GM19397 (cell line): ENCODE measurements around the gene RNF130.
"Not testable (repeated sequence)": the region's sequence is repeated elsewhere in the genome, so short reads cannot be mapped to it uniquely, and the experiment has no call there.

Experiments used
- ATAC-seq: cut with Tn5 transposase; IDR thresholded peaks from one replicate; pipeline ENCODE4 v1.9.1; 2021; ENCODE audit warnings: mild to moderate bottlenecking, moderate library complexity; ENCODE audit not compliant: unreplicated experiment

Gene RNF130

GRCh38 chr5:179978792-179979191 lies 92.8 kb downstream of the RNF130 start:
- no peak for ATAC-seq

GRCh38 chr5:179975713-179976134 lies 95.8 kb downstream of the RNF130 start:
- no peak for ATAC-seq

DNA sequence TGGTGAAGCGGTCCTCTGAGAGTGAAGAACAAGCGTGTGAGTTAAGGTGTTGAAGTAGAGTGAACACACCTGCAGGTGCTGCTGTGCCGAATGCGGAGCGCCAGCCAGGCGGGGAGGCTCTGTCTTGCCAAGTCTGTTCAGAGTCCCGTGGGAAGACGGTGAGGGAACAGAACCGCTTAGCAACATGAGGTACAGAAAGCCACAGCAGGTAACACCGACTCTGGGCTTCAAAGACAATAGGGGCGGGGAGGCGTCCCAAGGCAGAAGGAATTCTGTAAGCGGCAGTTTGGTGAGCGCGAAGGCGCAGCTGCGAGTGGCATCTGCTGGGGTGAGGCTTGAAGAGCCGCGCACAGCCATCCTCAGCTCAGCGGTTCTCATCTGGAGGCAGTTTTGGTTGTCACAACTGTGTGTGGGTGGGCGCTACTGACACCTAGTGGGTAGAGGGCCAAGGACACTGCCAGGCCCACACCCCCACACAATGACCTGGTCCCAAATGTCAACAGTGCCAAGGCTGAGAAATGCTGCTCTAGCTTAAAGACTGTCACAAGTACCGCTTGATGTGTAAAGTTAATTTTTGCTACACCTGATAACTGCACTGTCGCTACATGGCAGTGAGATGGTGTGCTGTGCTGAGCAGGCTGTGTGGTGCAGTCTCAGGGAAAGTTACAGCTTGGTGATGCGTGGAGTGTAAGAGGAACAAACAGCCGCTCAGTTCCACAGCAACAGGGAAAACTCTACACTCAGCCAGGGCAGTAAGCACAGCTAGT lies 96.4 kb downstream of the RNF130 start:
- ATAC-seq, result no peak

DNA sequence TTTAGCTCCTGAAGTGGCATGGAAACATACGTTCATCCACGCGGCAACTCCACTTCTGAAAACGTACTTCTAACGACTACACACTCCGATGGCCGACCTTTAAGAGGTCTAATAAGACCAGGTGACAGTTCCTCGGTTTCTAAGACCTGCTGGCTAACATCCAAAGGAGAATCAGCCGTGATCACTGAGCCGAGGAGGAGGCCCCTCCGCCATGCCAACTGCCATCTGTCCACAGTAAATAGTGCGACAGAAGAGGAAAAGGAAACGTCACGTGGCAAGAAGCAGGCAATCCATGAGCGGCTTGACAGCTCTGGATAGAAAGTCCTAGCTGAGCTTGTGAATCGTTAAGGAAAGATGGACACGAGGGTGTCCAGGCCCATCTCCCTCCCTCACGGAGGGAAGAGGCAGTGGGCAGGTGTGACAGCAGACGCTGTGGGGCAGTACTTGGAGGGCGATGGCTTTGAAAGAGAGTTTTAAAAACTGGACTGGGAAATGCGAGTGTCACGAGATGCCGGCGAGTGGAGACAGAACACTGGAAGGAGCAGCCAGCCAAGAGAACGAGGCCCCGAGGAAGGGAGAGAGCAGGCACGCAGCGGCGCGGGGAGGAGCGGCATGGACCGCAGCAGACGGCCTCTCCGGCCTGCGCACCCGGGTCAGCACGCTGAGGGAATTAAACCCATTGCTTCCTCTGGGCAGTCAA lies 97.2 kb downstream of the RNF130 start:
- no peak for ATAC-seq

- no peak for ATAC-seq
Observed at GRCh38 chr5:179973391-179973790, 98.2 kb downstream of the RNF130 start.

DNA sequence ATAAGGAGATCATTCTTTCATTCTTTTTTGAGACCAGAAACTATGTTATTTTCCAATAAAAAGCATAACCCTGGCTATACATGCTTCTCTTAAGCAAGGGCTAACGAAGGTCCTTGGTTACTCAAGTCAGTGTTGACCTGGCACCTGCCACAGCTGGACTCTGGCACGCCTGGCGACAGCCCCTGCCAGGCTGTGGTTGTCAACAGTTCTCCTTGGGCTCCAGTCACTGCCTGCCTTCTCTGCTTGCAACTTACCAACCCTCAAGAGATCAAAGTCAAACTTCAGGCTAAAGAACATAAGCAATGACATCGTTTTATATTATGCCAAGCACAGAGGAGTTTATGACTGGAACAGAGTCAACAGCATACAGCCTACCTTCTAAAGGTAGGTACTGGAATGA lies 102.4 kb downstream of the RNF130 start:
- ATAC-seq, result no peak

GRCh38 chr5:179967489-179967888 lies 104.1 kb downstream of the RNF130 start:
- no peak for ATAC-seq

- no peak for ATAC-seq
Observed at GRCh38 chr5:179964015-179964414, 107.5 kb downstream of the RNF130 start.

GRCh38 chr5:179963375-179963774 lies 108.2 kb downstream of the RNF130 start:
- ATAC-seq, result no peak

- ATAC-seq, result no peak
Observed at GRCh38 chr5:179960204-179960831, 111.2 kb downstream of the RNF130 start.

DNA sequence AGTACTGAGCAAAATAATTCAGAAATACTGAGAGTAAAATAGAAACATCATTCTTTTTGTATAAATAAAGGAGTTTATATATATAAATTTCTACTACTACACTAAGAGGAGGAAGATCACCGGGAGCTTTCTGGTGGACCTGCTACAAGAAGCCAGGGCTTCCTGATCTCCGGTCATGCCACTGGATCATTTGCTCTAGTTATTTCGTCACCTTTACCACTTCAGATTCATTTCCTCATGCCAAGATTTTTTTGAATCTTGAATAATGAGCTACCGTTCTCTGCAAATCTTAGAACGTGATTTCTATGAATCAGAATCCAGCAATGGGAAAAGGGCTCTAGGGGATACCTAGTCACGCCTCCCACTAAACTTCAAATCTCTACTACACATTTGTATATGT lies 111.9 kb downstream of the RNF130 start:
- no peak for ATAC-seq

DNA sequence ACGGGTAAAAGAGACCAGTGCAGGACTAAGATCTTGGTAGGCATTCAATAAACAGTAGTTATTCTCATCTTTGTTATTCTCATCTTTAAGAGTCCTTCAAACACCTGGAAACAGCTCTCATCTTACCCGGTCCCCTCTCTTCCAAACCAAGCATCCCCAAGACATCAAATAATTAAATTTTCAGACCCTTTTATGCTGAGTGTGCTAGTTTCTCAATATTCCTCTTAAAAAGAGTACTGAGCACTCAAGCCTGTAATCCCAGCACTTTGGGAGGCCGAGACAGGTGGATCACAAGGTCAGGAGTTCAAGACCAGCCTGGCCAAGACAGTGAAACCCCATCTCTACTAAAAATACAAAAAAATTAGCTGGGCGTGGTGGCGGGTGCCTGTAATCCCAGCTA lies 112.4 kb downstream of the RNF130 start:
- ATAC-seq, result not testable (repeated sequence)

DNA sequence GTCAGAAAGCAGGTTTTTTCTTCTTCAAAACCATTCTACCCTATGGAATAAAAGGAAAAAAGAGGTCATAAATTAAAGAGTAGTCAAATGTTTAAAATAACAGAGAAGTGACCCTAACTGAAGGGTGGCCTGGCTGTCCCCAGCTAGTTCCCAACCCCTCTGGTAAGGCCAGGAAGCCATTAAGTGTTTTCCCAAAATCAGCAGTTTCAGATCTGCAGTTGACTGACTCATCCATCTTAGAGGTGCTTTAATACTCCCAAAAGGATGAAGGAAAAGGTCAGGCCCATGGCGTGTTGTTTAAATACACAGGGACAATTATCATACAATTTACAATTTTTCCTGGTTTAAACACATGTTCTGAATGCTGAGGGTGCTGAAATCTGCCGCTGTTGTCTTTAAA lies 115.9 kb downstream of the RNF130 start:
- ATAC-seq, result no peak

DNA sequence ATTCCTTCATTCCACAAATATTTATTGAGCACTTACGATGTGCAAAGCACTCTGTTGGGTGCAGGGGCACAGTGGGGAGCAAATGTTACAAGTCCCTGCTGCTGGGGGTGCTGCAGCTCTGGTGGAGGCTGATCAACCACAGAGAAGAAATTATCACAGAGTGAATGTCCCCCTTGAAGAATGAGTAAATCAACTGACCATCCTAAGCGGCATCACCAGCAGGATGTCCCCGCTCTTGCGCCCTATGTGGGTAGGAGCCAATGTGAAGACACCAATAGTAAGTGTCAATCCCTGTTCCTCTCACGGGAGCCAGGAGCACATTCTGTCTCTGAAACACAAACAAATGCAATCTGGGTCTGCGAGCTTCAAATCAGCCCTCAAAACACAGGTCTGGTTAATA lies 116.5 kb downstream of the RNF130 start:
- ATAC-seq, result no peak

- no peak for ATAC-seq
Observed at GRCh38 chr5:179954434-179954833, 117.1 kb downstream of the RNF130 start.

GRCh38 chr5:179953987-179954386 lies 117.6 kb downstream of the RNF130 start:
- ATAC-seq, result no peak

- no peak for ATAC-seq
Observed at GRCh38 chr5:179936976-179937681, 134.4 kb downstream of the RNF130 start.

GRCh38 chr5:179930788-179931473 lies 140.6 kb downstream of the RNF130 start:
- no peak for ATAC-seq

- ATAC-seq, result no peak
Observed at GRCh38 chr5:179927824-179928223, 143.7 kb downstream of the RNF130 start.

- ATAC-seq, result no peak
Observed at GRCh38 chr5:179926657-179927056, 144.9 kb downstream of the RNF130 start.

DNA sequence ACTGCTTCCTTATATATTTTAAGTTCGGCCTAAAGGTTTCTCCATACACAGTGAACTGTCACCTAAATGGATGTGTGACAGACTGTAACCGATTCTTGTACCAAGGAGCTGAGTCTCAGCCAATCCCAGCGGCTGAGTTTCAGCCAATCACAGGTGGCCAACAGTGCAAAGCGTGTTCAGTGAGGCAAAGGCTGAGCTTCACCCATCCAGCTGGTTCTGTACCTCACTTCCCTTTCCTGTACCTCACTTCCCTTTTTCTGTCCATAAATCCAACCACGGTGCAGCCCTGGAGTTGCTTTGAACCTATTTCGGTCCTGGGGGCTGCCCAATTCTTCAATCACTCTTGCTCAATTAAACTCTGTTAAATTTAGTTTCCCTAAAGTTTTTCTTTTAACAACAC lies 148.1 kb downstream of the RNF130 start:
- no peak for ATAC-seq
